SK-MEL-5 (cell line): Measurements from ENCODE around the gene PIGO. TPM values are rescaled to one million over a fixed set of nuclear protein-coding genes. Genes with fewer than 3 reads are reported as not detected.
A peak's percentile ranks its signal among the peaks of the same experiment; 100 is the strongest.

Experiments used
- DNase-seq: peaks from one replicate; pipeline ENCODE4 v3.0.0-alpha.2; 2016; ENCODE audit warnings: low read depth, low spot score
- in situ Hi-C: cut with HindIII; loops from 2 replicates; pipeline ENCODE4 v1.10.0; 2016; ENCODE audit warnings: low sequenced_read_pairs, high pct_unique_total_duplicates, low pct_unique_long_range_greater_than_20kb
- small RNA-seq, 2 experiments: library from RNA; depleted of rRNA; stranded (forward); fragments of <200 nt; gene quantifications; one replicate each; pipeline ENCODE3, GENCODE V24; 2014
- total RNA-seq: library from RNA; depleted of rRNA; stranded (reverse); fragments of >200 nt; shearing (Covaris generic); gene quantifications from 2 replicates; pipeline ENCODE4 v1.2.3, GENCODE V29; 2014; rRNA removed

Gene PIGO
- total RNA-seq, 1 experiment from 2014 or later = 16.9 TPM

GRCh38 chr9:35051069-35051967 is 45.1 kb downstream of the PIGO start:
- DNase-seq = peak; percentile 71
- in situ Hi-C loops = no loop called here

- DNase-seq = no peak
- in situ Hi-C loops = no loop called here
Measured at GRCh38 chr9:35048511-35048910, 47.9 kb downstream of the PIGO start.

- in situ Hi-C loops = no loop called here
- DNase-seq = no peak
Measured at GRCh38 chr9:35044071-35044470, 52.3 kb downstream of the PIGO start.

GRCh38 chr9:35042891-35043545 is 53.4 kb downstream of the PIGO start:
- DNase-seq = no peak
- in situ Hi-C loops = no loop called here

GRCh38 chr9:35042081-35042604 is 54.2 kb downstream of the PIGO start:
- in situ Hi-C loops = no loop called here
- no peak for DNase-seq

Small RNAs within 50 kb of the gene (small RNA-seq; reads per million reads assigned to genes)
- 0 reads per million in 2 experiments for gene RN7SL338P

Other genes starting within 250 kb of the PIGO start
- 0.71 and 1.3 TPM in 2 replicates for gene PHF24, start 138.3 kb downstream of the PIGO start, total RNA-seq
- gene DNAJB5, start 106.8 kb downstream of the PIGO start, total RNA-seq = 4.9 and 6.6 TPM in 2 replicates
- 203 and 217 TPM in 2 replicates for gene VCP, start 24.0 kb downstream of the PIGO start, total RNA-seq
- gene FANCG, start 16.6 kb downstream of the PIGO start, total RNA-seq = 14.9 and 18.9 TPM in 2 replicates
- gene STOML2, start 6.5 kb upstream of the PIGO start, total RNA-seq = 123 and 140 TPM in 2 replicates
- gene ATOSB, start 19.3 kb upstream of the PIGO start, total RNA-seq = 18.3 and 22.1 TPM in 2 replicates
- 9.6 and 10.6 TPM in 2 replicates for gene UNC13B, start 65.4 kb upstream of the PIGO start, total RNA-seq